HG02588 (cell line): ENCODE measurements around the gene EPHB1.

ENCODE experiments used
- ATAC-seq: cut with Tn5 transposase; IDR thresholded peaks from one replicate; pipeline ENCODE4 v1.9.1; 2021; ENCODE audit warnings: mild to moderate bottlenecking, moderate library complexity; ENCODE audit not compliant: unreplicated experiment

EPHB1 gene

GRCh38 chr3:134903837-134904236 lies 108.8 kb downstream of the EPHB1 start:
- peak; percentile 19 for ATAC-seq

DNA sequence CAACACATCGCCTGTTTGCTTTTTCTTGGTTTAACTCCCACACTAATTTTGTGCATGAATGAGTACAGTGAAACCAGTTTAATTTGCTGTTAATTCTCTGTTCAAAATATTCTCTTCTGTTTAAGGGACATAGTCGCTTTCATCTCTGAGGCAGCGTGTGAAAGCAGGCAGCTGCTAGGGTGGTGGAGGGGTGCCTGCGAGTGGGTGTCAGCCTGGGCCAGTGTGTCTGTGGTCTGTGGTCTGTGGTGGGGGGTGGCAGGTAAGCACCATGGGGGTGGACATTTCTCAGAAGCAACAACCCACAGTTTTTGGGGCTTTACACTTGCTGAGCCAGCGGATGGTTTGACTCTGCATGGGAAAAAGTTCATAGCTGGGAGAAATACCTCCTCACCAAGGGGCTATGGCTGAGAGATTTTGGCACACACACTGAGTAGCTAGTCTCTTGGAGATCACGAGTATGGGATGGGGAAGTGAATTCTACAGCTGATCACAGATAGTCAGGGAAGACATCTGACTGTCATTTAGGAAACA lies 109.2 kb downstream of the EPHB1 start:
- peak; percentile 91 for ATAC-seq

DNA sequence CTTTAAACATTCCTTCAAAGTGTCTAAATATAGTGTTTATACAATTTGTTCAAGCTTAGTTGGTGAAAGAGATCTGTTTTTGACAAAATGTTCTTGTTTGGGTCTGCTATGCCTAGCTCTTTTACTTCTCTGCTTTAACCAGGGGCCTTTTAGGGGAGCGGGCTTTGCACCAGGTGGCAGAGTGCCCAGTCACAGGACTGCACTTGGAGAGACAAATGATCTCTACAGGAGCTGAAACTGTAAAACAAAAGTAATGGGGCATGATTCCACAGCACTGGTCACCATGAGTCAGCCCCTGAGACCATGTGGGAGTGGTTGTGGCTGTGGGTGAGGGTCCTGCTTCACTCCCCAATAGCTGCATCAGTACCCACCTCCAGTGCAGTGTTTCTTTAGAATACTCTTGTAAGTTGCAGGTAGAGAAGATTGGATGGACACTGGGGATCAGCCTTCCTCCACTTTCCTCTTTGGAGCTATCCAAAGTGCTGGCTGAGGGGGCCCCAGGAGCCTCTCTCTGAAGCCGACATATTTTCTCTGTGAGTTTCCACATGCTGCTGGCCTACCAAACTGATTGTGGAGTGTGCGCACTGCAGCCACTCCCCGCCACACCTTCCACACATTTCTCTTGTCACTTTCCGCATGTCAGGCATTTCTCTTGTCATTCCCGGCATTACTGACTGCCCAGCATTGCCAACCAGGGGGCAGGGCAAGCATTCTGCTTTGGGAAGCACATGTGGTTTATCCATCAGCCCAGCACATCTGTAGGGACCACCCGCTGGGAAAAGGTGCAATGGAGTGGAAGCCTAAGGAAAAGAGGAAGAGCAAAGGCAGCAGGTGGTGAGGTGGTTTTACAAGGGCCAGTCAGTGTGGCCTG lies 110.0 kb downstream of the EPHB1 start:
- no peak for ATAC-seq

- ATAC-seq, result no peak
These were observed 110.5 kb downstream of the EPHB1 start for GRCh38 chr3:134905647-134905935.

GRCh38 chr3:134908271-134908670 lies 113.2 kb downstream of the EPHB1 start:
- no peak for ATAC-seq

- no peak for ATAC-seq
These were observed 115.0 kb downstream of the EPHB1 start for GRCh38 chr3:134910026-134910425.

DNA sequence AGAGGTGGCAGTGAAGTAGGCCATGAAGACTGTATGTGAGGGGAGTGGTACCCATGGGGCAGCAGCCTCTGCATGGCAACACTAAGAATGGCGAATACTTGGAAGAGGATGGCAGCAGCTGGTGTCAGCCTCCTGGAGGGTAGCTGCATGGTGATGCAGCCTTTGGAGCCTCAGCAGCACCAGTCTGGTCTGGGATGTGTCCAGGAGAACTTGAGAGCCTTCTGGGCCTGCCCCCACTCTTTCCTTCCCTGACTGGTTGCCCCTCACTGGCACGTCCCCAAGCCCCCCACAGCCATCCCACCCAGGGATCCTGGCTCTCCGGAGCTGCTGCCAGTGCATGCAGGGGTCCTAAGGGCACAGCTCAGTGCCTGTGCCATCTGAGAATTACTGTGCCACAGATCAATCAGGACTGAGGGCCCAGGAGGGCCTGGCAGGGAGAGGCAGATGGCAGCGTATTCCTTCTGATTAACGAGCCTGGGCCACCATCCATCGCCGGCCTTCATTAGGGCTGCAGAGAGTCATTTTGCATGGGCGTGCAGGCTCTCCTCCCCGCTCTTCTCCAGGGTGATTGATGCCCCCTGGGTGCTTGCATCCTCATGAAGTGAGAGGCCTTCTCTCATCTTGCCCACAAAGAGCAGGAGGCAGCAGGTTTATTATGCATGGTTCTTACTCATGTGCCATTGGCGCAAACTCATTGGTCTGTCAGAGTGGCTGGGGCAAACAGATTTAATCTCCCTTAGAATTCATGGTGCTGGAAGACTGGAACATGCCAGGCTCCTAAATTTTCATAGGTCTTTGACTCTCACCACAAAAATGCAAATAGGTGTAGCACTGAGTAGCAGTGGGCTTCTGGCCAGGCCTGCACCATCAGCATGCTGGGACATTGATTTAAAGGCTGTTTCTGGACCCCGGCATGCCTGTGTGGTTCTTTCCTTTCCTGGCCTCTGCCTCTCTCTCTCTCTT lies 116.8 kb downstream of the EPHB1 start:
- no peak for ATAC-seq

GRCh38 chr3:134916276-134916961 lies 121.4 kb downstream of the EPHB1 start:
- ATAC-seq, result no peak

GRCh38 chr3:134917631-134918030 lies 122.6 kb downstream of the EPHB1 start:
- ATAC-seq, result no peak

DNA sequence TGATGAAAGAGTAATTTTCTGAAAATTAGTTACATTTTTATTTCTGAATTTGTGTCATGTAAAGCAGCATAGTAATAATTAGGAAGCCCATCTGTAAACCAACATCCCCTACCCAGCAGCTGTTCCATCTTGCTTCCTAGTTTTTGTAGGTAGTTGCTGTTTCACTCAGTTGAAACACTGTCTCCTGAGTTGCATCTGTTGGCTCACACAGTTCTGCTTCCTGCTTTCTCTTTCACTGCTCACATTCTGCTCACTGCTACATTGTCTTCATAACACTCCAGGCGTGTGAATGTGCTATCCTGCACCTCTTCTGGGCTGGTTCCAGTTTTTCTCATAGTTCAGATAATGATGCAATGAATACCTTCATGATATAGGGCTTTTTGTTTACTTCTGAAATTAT lies 123.4 kb downstream of the EPHB1 start:
- ATAC-seq, result peak; percentile 91

DNA sequence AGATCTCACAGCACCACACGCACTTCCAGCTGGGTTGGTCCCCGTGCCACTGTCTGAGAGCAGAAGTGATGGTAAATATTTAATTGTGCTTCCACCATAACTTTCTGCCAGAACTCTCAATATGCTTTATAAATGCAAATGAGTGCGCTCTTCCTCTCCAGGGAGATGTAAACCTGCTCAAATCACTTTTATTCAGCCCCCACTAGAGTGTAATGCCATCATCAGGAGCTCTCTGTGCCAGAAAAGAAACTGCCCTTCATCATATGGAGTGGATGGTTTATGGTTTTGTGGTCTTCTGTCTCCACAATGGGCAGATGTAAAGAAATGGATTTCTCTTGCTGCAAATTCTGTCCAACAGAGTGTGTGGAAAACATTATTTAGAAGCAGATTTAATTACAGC lies 127.0 kb downstream of the EPHB1 start:
- no peak for ATAC-seq

DNA sequence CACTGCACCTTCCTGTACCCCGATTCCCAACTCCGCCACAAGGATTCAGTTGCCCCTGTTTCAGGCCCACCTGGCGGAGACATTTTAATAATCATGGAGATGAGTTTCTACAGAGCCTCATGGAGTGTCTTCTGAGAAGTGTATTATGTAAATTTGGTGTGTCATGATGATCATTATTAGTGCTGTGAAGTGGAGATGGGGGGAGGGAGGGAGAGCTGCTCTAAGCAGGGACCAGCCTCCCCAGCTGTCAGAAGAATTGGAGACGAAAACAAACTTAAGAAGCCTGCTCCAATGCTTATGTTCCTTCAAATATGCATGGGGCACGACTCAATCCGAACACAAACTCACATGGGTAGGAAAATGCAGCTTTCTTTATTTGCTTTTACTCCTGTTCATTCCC lies 127.8 kb downstream of the EPHB1 start:
- no peak for ATAC-seq

GRCh38 chr3:134923286-134923685 lies 128.2 kb downstream of the EPHB1 start:
- ATAC-seq, result no peak

DNA sequence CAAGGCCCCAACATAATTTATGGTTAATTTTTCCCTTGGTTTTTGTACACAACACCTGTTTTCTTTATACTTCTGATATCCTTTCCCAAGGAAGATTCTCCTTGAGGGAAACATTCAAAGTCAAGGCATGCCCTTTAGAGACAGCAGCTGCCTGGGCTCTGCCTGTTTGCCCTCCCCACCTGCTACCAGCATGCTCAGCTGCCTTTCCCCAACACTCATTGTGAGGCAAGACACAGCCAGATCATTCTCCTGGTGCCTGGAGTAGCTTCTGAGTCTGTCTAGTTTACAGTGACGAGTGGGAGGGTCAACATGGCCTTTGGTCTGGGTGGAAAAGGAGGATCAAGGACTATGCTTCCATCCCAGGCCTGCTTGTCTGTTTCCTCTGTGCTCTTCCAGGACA lies 132.5 kb downstream of the EPHB1 start:
- no peak for ATAC-seq

- ATAC-seq, result no peak
These were observed 133.3 kb downstream of the EPHB1 start for GRCh38 chr3:134928392-134928791.

DNA sequence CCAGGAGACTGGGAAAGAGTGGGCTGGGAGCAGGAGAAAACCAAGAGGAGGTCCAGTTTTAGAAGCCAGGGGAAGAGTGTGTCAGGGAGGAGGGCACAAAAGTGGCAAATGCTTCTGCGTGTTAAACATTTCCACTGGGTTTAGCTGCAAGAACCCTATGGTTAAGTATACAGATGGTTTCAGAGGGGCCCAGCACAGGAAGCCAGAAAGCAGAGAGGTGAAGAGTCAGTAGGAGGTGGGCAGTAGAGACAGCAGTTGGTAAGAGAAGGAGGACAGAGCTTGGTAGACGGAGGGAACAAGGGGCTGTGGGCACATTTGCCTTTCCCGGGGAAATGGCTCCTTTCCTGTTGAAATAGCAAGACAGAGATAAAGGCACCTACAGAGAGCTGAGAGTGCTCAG lies 133.8 kb downstream of the EPHB1 start:
- no peak for ATAC-seq

GRCh38 chr3:134929976-134930375 lies 134.9 kb downstream of the EPHB1 start:
- no peak for ATAC-seq

DNA sequence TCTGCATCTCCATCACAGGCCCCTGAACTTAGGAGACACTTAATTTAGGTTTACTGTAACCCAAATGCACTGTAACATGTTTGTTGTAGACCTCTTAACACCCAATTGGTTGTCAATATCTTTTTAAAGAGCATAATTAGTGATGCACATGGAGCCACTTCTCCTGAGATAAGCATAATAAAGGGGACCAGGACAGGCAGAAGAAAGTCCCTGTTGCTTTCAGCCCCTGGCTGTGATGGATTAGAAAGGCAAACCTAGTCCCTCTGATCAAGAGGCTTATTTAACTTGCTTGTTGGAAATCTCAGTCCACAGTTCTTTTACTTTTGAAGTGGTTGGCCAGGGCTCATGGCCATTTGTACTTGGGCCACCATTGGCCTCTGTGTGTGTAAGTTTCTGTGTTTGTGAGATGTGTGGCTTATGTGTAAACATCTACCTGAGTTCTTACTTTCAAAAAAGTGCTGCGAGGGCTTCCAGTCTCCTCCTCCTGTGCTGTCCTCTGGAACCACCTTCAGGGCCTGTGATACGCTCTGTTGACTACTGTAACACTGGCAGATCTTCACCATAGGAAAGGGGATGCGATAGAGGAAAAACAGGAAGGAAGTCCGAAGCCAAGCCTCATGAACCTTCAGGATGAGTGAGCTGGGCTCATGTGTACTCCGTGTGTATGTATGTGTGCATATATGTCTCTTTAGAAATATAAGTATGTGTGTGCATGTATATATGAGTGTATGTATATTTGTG lies 136.2 kb downstream of the EPHB1 start:
- no peak for ATAC-seq

GRCh38 chr3:134932035-134932434 lies 137.0 kb downstream of the EPHB1 start:
- ATAC-seq, result no peak

DNA sequence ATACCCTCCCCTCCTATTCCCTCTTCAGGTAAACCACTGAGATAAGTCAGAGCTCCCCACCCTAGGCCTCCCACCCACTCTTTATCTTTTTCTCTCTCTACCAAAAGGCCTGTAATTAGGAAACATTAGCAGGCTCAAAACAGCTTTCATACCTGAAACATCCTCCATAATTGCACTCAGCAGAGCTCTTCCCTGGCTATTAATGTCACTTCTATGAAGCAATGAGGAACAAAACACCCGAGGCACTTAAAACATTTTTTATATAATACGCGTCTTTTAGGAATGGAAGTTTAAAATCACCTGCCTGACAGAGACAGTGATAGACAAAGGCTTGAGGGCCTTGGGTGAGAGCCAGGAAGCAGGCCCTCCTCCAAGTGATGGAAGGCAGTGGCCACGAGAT lies 138.9 kb downstream of the EPHB1 start:
- no peak for ATAC-seq
